GM18861 (cell line): ENCODE data around the gene HDAC3.

Experiments
- ATAC-seq: cut with Tn5 transposase; IDR thresholded peaks from one replicate; pipeline ENCODE4 v1.9.1; 2021; ENCODE audit not compliant: unreplicated experiment

Gene HDAC3

DNA sequence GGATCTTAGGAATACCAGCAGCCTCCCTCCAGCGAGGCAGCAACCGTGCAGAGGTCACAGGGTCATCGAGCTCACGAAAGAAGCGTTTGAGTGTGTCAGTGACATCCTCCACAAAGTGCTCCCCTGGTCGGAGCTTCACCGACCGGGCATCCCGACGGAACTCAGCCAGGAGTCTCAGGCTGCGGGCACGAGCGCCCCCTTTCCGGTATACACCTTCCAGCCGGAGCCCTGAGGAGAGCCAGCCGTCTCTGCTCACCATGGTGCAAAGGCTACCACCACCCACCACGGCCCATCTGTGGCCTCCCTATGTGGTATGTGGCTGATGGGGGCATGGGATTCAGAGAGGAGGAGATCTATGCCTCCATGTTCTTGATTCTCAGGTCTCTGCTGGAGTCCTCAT is 25.4 kb upstream of the HDAC3 start:
- ATAC-seq, result no peak

DNA sequence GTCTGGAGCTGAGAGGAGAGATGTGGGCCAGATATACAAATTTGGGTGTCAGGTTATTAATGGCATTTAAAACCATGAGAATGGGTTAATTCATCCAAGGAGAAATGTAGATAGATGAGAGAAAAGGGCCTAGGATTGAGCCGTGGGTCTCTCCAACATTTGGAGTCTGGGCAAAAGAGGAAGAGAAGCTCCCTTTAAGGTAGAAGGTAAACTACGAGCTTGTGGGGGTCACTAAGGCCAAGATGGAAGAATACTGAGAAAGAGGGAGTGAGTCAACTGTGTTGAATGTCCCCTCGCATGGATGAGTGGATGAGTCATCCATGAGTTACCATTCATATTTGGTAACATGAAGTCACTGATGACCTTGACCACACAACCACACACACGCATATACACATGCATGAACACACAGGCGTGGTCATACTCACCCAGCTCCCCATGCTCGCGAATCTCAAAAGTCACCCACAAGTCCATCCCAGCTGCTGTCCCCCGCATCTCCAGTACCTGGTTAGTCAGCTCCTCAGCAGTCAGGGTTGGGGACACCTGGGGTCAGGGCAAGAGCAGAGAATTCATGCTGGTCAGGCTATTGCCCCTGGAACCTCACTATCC is 21.4 kb upstream of the HDAC3 start:
- peak; percentile 73 for ATAC-seq

- no peak for ATAC-seq
These were observed 20.8 kb upstream of the HDAC3 start for GRCh38 chr5:141657404-141657803.

DNA sequence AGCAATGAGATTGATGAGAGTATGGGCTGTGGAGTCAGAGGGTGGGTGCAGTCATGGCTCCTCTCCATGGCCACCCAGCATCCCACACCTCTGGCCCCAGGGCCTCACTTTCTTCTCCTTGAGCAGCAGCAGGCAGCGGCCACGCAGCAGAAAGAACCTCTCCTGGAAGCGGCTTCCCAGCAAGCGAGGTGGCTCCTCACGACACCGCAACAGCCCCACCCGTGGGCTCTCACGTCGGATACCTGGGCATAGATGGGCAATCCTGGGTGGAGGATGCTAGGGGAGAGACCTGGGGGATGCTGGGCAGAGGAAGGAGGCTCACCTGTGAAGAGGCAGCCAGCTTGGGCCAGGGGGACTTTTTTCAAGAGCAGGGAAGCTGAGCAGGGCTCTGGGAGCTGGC is 19.7 kb upstream of the HDAC3 start:
- ATAC-seq, result no peak

GRCh38 chr5:141655020-141655419 is 18.4 kb upstream of the HDAC3 start:
- no peak for ATAC-seq

DNA sequence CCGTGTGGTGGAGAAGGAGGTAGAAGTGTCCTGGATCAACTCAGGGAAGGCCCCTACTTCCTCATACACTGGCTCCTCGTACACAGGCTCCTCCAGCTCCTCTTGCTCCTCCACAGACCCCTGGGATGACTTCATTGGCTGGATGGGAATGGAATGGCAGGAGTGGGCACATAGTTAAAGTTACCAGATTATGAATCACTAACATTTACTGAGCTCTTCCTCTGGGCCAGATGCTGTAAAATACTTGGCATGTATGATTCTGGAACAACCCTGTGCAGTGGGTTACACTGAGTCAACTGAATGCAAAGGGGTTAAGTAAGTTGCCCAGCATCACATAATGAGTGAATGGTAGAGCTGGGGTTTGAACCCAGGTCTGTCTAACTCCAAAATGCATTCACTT is 17.6 kb upstream of the HDAC3 start:
- no peak for ATAC-seq

GRCh38 chr5:141651728-141652105 is 15.1 kb upstream of the HDAC3 start:
- ATAC-seq, result no peak

- ATAC-seq, result peak; percentile 77
These were observed 14.4 kb upstream of the HDAC3 start, which contains the start of gene FCHSD1 for GRCh38 chr5:141650851-141651727. FCHSD1 (minus strand) TSS chr5:141651418; CDS start chr5:141651368, 50 bp downstream.

- no peak for ATAC-seq
These were observed 13.3 kb upstream of the HDAC3 start for GRCh38 chr5:141649972-141650371.

- ATAC-seq, result no peak
These were observed 12.5 kb upstream of the HDAC3 start for GRCh38 chr5:141649056-141649688.

DNA sequence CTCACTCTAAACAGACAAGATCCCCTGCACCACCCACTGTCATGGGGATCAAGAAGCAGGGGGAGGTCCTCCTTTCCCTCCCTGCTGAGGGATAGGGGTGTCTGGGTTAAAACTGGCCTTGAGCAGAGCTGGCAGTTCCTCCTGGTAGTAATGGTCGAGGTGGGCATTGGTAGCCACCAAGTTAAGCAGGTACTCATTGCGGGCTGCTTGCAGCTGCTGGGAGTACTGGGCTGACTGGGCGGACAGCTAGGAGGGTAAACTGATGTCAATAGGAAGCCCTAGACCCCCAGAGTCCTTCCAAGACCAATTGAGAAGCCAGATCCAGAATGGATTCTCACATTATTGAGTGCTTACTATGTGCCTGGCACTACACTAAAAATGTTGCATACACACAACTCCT is 11.2 kb upstream of the HDAC3 start:
- ATAC-seq, result no peak

GRCh38 chr5:141647242-141647641 is 10.6 kb upstream of the HDAC3 start:
- no peak for ATAC-seq

DNA sequence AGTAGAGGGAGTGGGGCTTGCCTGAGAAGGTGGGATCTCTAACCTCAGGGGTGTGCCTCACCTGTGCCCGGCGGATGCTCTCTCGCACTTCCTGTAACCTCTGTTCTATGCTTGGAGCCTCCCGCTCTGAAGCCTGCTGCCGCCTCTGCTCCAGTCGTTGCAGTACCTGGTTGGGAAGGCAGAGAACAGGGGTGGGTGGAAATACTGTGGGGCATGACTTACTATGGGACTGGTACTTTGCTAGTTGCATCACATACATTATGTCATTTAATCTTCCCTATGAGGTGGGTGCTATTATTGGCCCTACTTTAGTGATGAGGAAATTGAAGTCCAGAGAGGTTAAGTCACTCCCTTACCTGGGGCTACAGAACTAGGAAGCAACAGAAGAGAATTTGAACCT is 9.4 kb upstream of the HDAC3 start:
- ATAC-seq, result no peak

GRCh38 chr5:141641634-141642267 is 5.1 kb upstream of the HDAC3 start:
- peak; percentile 57 for ATAC-seq

DNA sequence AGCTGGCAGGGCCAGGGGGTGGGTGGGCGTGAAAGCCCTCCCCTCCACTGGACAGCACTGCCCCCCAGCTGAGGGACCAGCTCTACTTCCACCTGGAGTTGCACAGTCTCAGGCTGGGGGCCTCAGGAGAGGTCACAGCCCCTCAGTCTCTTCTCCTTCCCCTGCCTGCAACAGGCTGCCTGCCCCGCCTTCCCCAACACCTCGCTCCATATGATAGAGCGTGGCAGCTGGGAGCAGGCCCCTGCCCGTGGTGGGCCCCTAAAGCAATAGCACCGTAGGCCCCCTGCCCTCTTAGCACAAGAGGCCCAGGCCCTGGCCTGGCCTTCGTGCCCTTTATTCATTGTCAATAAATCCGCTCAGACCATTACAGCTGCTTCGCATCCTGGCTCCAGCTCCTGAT is 4.0 kb upstream of the HDAC3 start:
- no peak for ATAC-seq

GRCh38 chr5:141640051-141640415 is 3.4 kb upstream of the HDAC3 start:
- no peak for ATAC-seq

DNA sequence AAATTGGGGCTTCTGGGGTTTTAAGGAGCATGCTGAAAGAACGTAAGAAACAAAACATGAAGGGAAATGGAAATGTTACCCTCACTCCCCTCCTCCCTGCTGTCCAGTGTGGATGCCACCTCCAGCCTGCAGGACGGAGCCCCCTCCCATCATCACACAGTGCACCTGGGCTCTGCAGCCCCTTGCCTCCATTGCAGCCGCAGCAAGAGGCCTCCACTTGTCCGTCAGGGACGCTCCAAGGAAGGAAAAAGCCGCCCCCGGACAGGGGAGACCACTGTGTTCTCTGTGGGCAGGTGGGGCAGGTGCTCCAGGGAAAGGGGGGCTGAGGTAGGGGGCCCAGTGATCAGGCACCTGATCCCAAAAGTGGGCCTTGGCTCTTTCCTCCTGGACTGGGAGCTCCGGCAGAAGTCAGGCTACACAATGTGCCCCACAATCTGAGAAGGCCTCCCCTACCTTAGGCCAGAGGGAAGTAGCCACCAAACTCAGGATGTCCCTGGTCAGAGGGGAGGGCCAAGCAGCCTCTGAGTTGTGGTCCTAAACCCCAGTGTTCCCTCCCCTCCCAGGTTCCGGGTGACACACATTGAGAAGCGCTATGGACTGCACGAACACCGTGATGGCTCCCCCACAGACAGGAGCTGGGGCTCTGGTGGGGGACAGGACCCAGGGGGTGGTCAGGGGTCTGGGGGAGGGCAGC is 2.9 kb upstream of the HDAC3 start:
- no peak for ATAC-seq

- no peak for ATAC-seq
These were observed 2.1 kb upstream of the HDAC3 start for GRCh38 chr5:141638771-141639170.

DNA sequence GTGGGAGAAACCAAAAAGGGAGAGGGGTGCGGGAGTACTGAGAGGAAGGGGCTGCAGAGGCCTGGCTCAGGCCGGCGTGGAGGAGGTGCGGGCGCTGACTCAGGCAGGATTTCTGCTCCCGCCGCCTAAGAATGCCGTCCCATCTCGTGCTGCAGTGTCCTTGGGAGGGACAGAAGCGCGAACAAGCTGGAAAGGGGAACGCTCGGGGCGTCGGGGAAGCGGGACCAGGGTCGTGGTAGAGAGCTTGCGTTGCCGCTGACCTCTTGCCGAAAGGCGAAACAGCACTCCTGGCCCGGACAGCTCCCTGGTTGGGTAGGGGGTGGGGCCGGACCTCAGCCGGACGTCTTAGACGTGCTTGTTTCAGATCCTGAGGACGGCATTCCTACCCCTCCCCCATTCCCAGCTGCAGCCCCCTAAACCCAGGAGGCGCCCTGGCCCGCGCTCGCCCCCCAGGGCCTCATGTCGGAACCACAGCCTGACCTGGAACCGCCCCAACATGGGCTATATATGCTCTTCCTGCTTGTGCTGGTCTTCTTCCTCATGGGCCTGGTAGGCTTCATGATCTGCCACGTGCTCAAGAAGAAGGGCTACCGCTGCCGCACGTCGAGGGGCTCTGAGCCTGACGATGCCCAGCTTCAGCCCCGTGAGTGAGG is 1.2 kb upstream of the HDAC3 start:
- no peak for ATAC-seq

DNA sequence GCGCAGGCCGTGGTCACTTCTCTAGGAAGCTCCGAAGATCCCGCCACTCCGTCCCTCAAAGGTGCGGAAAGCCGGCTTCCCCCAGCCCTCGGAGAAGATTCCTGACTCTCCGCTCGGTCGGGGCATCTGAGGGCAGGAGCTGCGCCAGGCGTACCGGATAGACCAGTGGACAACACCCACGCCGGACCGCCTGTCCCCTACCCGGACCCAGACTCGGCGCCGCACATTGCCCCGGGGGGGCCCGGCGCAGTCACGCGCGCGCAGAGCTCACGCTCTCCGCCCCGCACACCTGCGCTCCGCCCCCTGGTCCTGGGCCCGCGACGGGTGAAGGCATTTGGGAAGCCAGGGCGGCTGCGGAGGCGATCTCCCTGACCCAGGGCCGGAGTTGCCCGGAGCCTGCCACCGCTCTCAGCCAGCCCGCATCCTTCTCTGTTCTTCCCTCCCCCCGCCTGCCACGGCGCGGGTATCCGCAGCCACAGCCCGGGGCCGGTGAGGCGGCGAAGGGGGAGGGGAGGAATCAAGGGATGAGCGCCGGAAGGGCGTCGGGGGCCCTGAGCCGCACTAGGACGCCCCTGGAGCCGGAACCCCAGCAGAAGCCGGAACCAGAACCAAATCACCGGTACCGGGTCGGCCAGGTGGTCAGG is 596 bp upstream of the HDAC3 start:
- ATAC-seq, result no peak
